Kidney tubule cell (primary cell): Measurements from ENCODE around the gene CSMD2.

ENCODE experiments used
- DNase-seq: peaks from one replicate; pipeline ENCODE4 v3.0.0-alpha.2; 2018; ENCODE audit warnings: low spot score

CSMD2 gene

GRCh38 chr1:33635336-33636012 is 529.6 kb downstream of the CSMD2 start:
- DNase-seq = no peak

- DNase-seq = peak; percentile 47
Measured at GRCh38 chr1:33634806-33635205, 530.2 kb downstream of the CSMD2 start.

- DNase-seq = no peak
Measured at GRCh38 chr1:33634143-33634542, 530.9 kb downstream of the CSMD2 start.

- DNase-seq = peak; percentile 82
Measured at GRCh38 chr1:33633019-33633801, 531.8 kb downstream of the CSMD2 start.

GRCh38 chr1:33630686-33631085 is 534.3 kb downstream of the CSMD2 start:
- no peak for DNase-seq

GRCh38 chr1:33626801-33627200 is 538.2 kb downstream of the CSMD2 start:
- no peak for DNase-seq

- DNase-seq = no peak
Measured at GRCh38 chr1:33624991-33625870, 539.8 kb downstream of the CSMD2 start.

- no peak for DNase-seq
Measured at GRCh38 chr1:33624261-33624990, 540.6 kb downstream of the CSMD2 start.

- DNase-seq = no peak
Measured at GRCh38 chr1:33623811-33624210, 541.2 kb downstream of the CSMD2 start.

GRCh38 chr1:33622757-33623156 is 542.3 kb downstream of the CSMD2 start:
- no peak for DNase-seq

GRCh38 chr1:33618636-33619035 is 546.4 kb downstream of the CSMD2 start:
- no peak for DNase-seq

GRCh38 chr1:33617451-33617850 is 547.6 kb downstream of the CSMD2 start:
- no peak for DNase-seq

- DNase-seq = no peak
Measured at GRCh38 chr1:33616780-33617179, 548.2 kb downstream of the CSMD2 start.

- DNase-seq = no peak
Measured at GRCh38 chr1:33615546-33615945, 549.5 kb downstream of the CSMD2 start.

GRCh38 chr1:33610864-33611455 is 554.1 kb downstream of the CSMD2 start:
- no peak for DNase-seq

- no peak for DNase-seq
Measured at GRCh38 chr1:33610391-33610790, 554.6 kb downstream of the CSMD2 start.

GRCh38 chr1:33609739-33610138 is 555.3 kb downstream of the CSMD2 start:
- no peak for DNase-seq

- DNase-seq = no peak
Measured at GRCh38 chr1:33608825-33609400, 556.1 kb downstream of the CSMD2 start.

- no peak for DNase-seq
Measured at GRCh38 chr1:33607444-33608005, 557.5 kb downstream of the CSMD2 start.

GRCh38 chr1:33606272-33606671 is 558.8 kb downstream of the CSMD2 start:
- DNase-seq = no peak

GRCh38 chr1:33602271-33602670 is 562.8 kb downstream of the CSMD2 start:
- DNase-seq = no peak
